HCT116 (cell line): Measurements from ENCODE around the gene CENPM.

Experiments used
- CEBPB ChIP-seq: IDR thresholded peaks from 2 replicates; pipeline ENCODE4 v1.6.1; 2012; ENCODE audit warnings: low read depth
- EGR1 ChIP-seq: IDR thresholded peaks from 2 replicates; pipeline ENCODE4 v1.6.1; 2012; ENCODE audit warnings: low read depth
- EZH2 ChIP-seq: fragments of 200-600 bp; sonication (generic); IDR thresholded peaks from 2 replicates; pipeline ENCODE4 v1.6.1; 2017; ENCODE audit warnings: antibody characterized with exemption, mixed run types
- JUND ChIP-seq: IDR thresholded peaks from 2 replicates; pipeline ENCODE4 v1.6.1; 2012
- POLR2A ChIP-seq: IDR thresholded peaks from 2 replicates; pipeline ENCODE4 v1.7.0; 2011; ENCODE audit warnings: borderline replicate concordance; ENCODE audit not compliant: insufficient read depth, insufficient read length; ENCODE audit errors: extremely low read depth
- POLR2AphosphoS5 ChIP-seq: IDR thresholded peaks from 2 replicates; pipeline ENCODE4 v1.6.1; 2011; ENCODE audit warnings: mild to moderate bottlenecking, low read depth, low read length, moderate library complexity
- RAD21 ChIP-seq: IDR thresholded peaks from 2 replicates; pipeline ENCODE4 v1.6.1; 2012; ENCODE audit warnings: low read depth, mild to moderate bottlenecking
- SRF ChIP-seq: IDR thresholded peaks from 2 replicates; pipeline ENCODE4 v1.6.1; 2012; ENCODE audit warnings: low read depth
- TCF7L2 ChIP-seq: IDR thresholded peaks from 2 replicates; pipeline ENCODE4 v1.7.0; 2011; ENCODE audit warnings: borderline replicate concordance, inconsistent platforms; ENCODE audit not compliant: insufficient read depth, insufficient read length; ENCODE audit errors: extremely low read depth
- ZBTB33 ChIP-seq: IDR thresholded peaks from 2 replicates; pipeline ENCODE4 v1.6.1; 2011; ENCODE audit warnings: mild to moderate bottlenecking, low read length, moderate library complexity; ENCODE audit not compliant: insufficient replicate concordance; ENCODE audit errors: extremely low read depth
- ZNF274 ChIP-seq: fragments of 200-500 bp; sonication (Bioruptor generic); IDR thresholded peaks from 2 replicates; pipeline ENCODE4 v1.6.1; 2014; ENCODE audit warnings: mild to moderate bottlenecking, low read depth, low read length, inconsistent platforms
- TF ChIP-seq, protein P1 (sequence below), 3 experiments: fragments of 200-600 bp in 1 of 3; sonication (generic) in 1 of 3; IDR thresholded peaks in 2 of 3; conservative IDR thresholded peaks in 1 of 3; 2 replicates each; pipeline ENCODE4 v1.5.1; 2012 to 2017; ENCODE audit warnings: low read depth in 2 of 3, low read length in 2 of 3, antibody characterized with exemption in 1 of 3, borderline replicate concordance in 1 of 3, control low read depth in 1 of 3, mild to moderate bottlenecking in 1 of 3, mixed read lengths in 1 of 3, mixed run types in 1 of 3, moderate library complexity in 1 of 3; ENCODE audit not compliant: insufficient read depth in 1 of 3
- TF ChIP-seq, protein P2 (sequence below): IDR thresholded peaks from 2 replicates; pipeline ENCODE4 v1.6.1; 2012; ENCODE audit warnings: low read depth

GRCh38 chr22:41892721-41893120 is 54.2 kb downstream of the CENPM start:
- TF ChIP-seq ZNF274 (no peak), TCF7L2 (no peak), RAD21 (no peak), ZBTB33 (no peak), CEBPB (no peak), SRF (no peak), POLR2AphosphoS5 (no peak), EZH2 (no peak), POLR2A (no peak), EGR1 (no peak), JUND (no peak)
- TF ChIP-seq, protein P1, sequence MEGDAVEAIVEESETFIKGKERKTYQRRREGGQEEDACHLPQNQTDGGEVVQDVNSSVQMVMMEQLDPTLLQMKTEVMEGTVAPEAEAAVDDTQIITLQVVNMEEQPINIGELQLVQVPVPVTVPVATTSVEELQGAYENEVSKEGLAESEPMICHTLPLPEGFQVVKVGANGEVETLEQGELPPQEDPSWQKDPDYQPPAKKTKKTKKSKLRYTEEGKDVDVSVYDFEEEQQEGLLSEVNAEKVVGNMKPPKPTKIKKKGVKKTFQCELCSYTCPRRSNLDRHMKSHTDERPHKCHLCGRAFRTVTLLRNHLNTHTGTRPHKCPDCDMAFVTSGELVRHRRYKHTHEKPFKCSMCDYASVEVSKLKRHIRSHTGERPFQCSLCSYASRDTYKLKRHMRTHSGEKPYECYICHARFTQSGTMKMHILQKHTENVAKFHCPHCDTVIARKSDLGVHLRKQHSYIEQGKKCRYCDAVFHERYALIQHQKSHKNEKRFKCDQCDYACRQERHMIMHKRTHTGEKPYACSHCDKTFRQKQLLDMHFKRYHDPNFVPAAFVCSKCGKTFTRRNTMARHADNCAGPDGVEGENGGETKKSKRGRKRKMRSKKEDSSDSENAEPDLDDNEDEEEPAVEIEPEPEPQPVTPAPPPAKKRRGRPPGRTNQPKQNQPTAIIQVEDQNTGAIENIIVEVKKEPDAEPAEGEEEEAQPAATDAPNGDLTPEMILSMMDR (IDR thresholded peaks at IDR 0.05 in 2 of 3, conservative IDR thresholded peaks at IDR 0.05 in 1 of 3; ENCODE audit: borderline replicate concordance in 1 of 3, insufficient read depth in 1 of 3, low read depth in 2 of 3, low read length in 2 of 3), result no peak
- TF ChIP-seq, protein P2, sequence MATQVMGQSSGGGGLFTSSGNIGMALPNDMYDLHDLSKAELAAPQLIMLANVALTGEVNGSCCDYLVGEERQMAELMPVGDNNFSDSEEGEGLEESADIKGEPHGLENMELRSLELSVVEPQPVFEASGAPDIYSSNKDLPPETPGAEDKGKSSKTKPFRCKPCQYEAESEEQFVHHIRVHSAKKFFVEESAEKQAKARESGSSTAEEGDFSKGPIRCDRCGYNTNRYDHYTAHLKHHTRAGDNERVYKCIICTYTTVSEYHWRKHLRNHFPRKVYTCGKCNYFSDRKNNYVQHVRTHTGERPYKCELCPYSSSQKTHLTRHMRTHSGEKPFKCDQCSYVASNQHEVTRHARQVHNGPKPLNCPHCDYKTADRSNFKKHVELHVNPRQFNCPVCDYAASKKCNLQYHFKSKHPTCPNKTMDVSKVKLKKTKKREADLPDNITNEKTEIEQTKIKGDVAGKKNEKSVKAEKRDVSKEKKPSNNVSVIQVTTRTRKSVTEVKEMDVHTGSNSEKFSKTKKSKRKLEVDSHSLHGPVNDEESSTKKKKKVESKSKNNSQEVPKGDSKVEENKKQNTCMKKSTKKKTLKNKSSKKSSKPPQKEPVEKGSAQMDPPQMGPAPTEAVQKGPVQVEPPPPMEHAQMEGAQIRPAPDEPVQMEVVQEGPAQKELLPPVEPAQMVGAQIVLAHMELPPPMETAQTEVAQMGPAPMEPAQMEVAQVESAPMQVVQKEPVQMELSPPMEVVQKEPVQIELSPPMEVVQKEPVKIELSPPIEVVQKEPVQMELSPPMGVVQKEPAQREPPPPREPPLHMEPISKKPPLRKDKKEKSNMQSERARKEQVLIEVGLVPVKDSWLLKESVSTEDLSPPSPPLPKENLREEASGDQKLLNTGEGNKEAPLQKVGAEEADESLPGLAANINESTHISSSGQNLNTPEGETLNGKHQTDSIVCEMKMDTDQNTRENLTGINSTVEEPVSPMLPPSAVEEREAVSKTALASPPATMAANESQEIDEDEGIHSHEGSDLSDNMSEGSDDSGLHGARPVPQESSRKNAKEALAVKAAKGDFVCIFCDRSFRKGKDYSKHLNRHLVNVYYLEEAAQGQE, result no peak
